Measurements from ENCODE around the gene PCDHB16. TPM values are rescaled to one million over a fixed set of nuclear protein-coding genes. Genes with fewer than 3 reads are reported as not detected.
A peak's percentile ranks its signal among the peaks of the same experiment; 100 is the strongest.
"Not testable (repeated sequence)": the region's sequence is repeated elsewhere in the genome, so short reads cannot be mapped to it uniquely, and the experiment has no call there.

Gene PCDHB16
- total RNA-seq, 1 donor from 2014 or later = not detected

GRCh38 chr5:141180313-141180712 lies 1.9 kb upstream of the PCDHB16 start:
- POLR2A ChIA-PET = no interaction called here
- no peaks in the 10 kb centered on the region for H3K4me1 Mint-ChIP-seq
- H3K9me3 Mint-ChIP-seq = peaks cover 8% of the 10 kb centered on the region
- intact Hi-C loops (cut with micrococcal nuclease) = no loop called here
- H3K27ac Mint-ChIP-seq = no peak overlapping the region
- ATAC-seq (ENCODE audit: low read depth) (no peak), DNase-seq (no peak)
- H3K27me3 Mint-ChIP-seq = peaks cover 15% of the 10 kb centered on the region
- H3K4me3 Mint-ChIP-seq = no peak overlapping the region
- CTCF ChIA-PET = no interaction called here
- TF ChIP-seq, protein P1, sequence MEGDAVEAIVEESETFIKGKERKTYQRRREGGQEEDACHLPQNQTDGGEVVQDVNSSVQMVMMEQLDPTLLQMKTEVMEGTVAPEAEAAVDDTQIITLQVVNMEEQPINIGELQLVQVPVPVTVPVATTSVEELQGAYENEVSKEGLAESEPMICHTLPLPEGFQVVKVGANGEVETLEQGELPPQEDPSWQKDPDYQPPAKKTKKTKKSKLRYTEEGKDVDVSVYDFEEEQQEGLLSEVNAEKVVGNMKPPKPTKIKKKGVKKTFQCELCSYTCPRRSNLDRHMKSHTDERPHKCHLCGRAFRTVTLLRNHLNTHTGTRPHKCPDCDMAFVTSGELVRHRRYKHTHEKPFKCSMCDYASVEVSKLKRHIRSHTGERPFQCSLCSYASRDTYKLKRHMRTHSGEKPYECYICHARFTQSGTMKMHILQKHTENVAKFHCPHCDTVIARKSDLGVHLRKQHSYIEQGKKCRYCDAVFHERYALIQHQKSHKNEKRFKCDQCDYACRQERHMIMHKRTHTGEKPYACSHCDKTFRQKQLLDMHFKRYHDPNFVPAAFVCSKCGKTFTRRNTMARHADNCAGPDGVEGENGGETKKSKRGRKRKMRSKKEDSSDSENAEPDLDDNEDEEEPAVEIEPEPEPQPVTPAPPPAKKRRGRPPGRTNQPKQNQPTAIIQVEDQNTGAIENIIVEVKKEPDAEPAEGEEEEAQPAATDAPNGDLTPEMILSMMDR (IDR thresholded peaks at IDR 0.05) = no peak
- no peaks in the 10 kb centered on the region for H3K36me3 Mint-ChIP-seq (ENCODE audit: low read depth)

- Mint-ChIP-seq H3K9me3 (peaks cover 13% of the 10 kb centered on the region), H3K27me3 (peaks cover 22% of the 10 kb centered on the region)
- CTCF ChIA-PET; H3K4me3 Mint-ChIP-seq; intact Hi-C loops (cut with micrococcal nuclease); ATAC-seq (ENCODE audit: low read depth); POLR2A ChIA-PET; H3K27ac Mint-ChIP-seq; H3K4me1 Mint-ChIP-seq; H3K36me3 Mint-ChIP-seq (ENCODE audit: low read depth); DNase-seq: not testable (repeated sequence)
These were observed 2.1 kb downstream of the PCDHB16 start for GRCh38 chr5:141184117-141184855.

- Mint-ChIP-seq H3K27ac (no peak within 1 kb of the TSS), H3K36me3 (ENCODE audit: low read depth) (peaks cover 4% of the 10 kb centered on the region), H3K4me1 (peaks cover 4% of the 10 kb centered on the region), H3K9me3 (peaks cover 18% of the 10 kb centered on the region), H3K27me3 (peaks cover 26% of the 10 kb centered on the region), H3K4me3 (peak within 1 kb of the TSS; percentile 60)
- intact Hi-C loops (cut with micrococcal nuclease) = loop anchor here (2.0 kb wide), 1 partner anchor 378 kb away; no protein-coding TSS in a partner anchor
- ATAC-seq (ENCODE audit: low read depth) (no peak), DNase-seq (no peak)
- CTCF ChIA-PET = interaction anchor here (0.7 to 2.2 kb wide), 3 partner anchors 226 to 384 kb away, joined by 3 to 11 read pairs (median 3); partner anchors contain the start of gene PCDHGA10
- TF ChIP-seq, protein P1 (IDR thresholded peaks at IDR 0.05) = no peak
- POLR2A ChIA-PET = interaction anchor here (0.6 kb wide), 1 partner anchor 953 kb away, joined by 6 read pairs; no protein-coding TSS in a partner anchor
These were observed 4.8 kb downstream of the PCDHB16 start, which contains the start of gene PCDHB9 for GRCh38 chr5:141186897-141187512. TSS of gene PCDHB9 (plus strand) at chr5:141187161. CDS start at chr5:141187319, 158 bp downstream.

DNA sequence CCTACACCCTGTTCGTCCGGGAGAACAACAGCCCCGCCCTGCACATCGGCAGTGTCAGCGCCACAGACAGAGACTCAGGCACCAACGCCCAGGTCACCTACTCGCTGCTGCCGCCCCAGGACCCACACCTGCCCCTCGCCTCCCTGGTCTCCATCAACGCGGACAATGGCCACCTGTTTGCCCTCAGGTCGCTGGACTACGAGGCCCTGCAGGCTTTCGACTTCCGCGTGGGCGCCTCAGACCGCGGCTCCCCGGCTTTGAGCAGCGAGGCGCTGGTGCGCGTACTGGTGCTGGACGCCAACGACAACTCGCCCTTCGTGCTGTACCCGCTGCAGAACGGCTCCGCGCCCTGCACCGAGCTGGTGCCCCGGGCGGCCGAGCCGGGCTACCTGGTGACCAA lies 6.5 kb downstream of the PCDHB16 start:
- H3K4me1 Mint-ChIP-seq; POLR2A ChIA-PET; H3K27ac Mint-ChIP-seq; H3K36me3 Mint-ChIP-seq (ENCODE audit: low read depth); DNase-seq; H3K4me3 Mint-ChIP-seq; intact Hi-C loops (cut with micrococcal nuclease); ATAC-seq (ENCODE audit: low read depth); CTCF ChIA-PET: not testable (repeated sequence)
- H3K27me3 Mint-ChIP-seq = peaks cover 26% of the 10 kb centered on the region
- H3K9me3 Mint-ChIP-seq = peaks cover 14% of the 10 kb centered on the region

- POLR2A ChIA-PET; H3K36me3 Mint-ChIP-seq (ENCODE audit: low read depth); DNase-seq; ATAC-seq (ENCODE audit: low read depth); H3K27ac Mint-ChIP-seq; intact Hi-C loops (cut with micrococcal nuclease); H3K4me3 Mint-ChIP-seq; CTCF ChIA-PET; H3K4me1 Mint-ChIP-seq: not testable (repeated sequence)
- Mint-ChIP-seq H3K9me3 (peaks cover 14% of the 10 kb centered on the region), H3K27me3 (peaks cover 26% of the 10 kb centered on the region)
These were observed 6.9 kb downstream of the PCDHB16 start for GRCh38 chr5:141189131-141189530.

DNA sequence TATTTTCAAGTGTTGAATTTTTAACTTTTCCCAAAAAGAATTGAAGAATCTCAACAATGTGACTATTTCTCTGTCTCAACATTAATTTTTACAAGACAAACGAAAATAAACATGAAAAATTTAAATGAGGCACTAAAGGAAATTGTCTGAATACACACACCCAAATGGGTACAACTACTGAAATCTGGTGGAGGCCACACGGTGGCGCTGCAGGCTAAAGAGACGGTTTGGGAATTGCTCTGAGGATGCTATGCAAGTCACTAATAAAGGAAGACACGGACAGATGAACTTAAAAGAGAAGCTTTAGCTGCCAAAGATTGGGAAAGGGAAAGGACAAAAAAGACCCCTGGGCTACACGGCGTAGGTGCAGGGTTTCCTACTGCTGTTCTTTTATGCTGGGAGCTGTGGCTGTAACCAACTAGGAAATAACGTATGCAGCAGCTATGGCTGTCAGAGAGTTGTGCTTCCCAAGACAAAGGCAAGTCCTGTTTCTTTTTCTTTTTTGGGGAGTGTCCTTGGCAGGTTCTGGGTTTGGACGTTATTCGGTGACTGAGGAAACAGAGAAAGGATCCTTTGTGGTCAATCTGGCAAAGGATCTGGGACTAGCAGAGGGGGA lies 10.0 kb downstream of the PCDHB16 start, which contains the start of gene PCDHB10:
PCDHB10 (plus strand) TSS at position 244 of the 616 bp plus-strand sequence; CDS start at position 444, 200 bp downstream.
- CTCF ChIA-PET = interaction anchor here (1.4 kb wide), 1 partner anchor 372 kb away, joined by 5 read pairs; no protein-coding TSS in a partner anchor
- TF ChIP-seq, protein P1 (IDR thresholded peaks at IDR 0.05) = no peak
- Mint-ChIP-seq H3K27ac (no peak within 1 kb of the TSS), H3K36me3 (ENCODE audit: low read depth) (peaks cover 4% of the 10 kb centered on the region), H3K4me3 (no peak within 1 kb of the TSS), H3K4me1 (peaks cover under 1% of the 10 kb centered on the region), H3K9me3 (peaks cover 24% of the 10 kb centered on the region), H3K27me3 (peaks cover 22% of the 10 kb centered on the region)
- intact Hi-C loops (cut with micrococcal nuclease) = no loop called here
- POLR2A ChIA-PET = no interaction called here
- DNase-seq (no peak), ATAC-seq (ENCODE audit: low read depth) (no peak)

- peaks cover 30% of the 10 kb centered on the region for H3K9me3 Mint-ChIP-seq
- H3K4me3 Mint-ChIP-seq; ATAC-seq (ENCODE audit: low read depth); H3K36me3 Mint-ChIP-seq (ENCODE audit: low read depth); H3K27ac Mint-ChIP-seq; intact Hi-C loops (cut with micrococcal nuclease); H3K4me1 Mint-ChIP-seq; DNase-seq; CTCF ChIA-PET; POLR2A ChIA-PET: not testable (repeated sequence)
- peaks cover 19% of the 10 kb centered on the region for H3K27me3 Mint-ChIP-seq
These were observed 12.1 kb downstream of the PCDHB16 start for GRCh38 chr5:141194332-141194731.
